Islet precursor cell (in vitro differentiated cells): ENCODE results near the gene GABRD.
A peak's percentile ranks its signal among the peaks of the same experiment; 100 is the strongest.

Source experiments
- DNase-seq: peaks from one replicate; pipeline ENCODE4 v3.0.0-alpha.2; 2018

Gene GABRD

DNA sequence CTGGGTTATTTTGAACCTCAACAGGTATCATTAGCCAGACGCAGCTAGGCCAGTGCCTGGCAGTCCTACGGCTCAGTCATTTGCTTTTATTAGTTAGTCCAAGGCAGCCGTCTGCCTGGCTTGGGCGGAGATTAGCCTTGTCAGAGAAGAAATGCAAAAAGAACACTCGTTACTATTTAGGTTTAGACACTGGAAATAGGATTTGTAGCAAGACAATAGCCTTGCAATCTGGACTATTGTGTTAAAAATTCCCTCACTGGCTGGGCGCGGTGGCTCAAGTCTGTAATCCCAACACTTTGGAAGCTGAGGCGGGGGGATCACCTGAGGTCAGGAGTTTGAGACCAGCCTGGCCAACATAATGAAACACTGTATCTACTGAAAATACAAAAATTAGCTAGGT is 20.1 kb downstream of the GABRD start:
- no peak for DNase-seq

DNA sequence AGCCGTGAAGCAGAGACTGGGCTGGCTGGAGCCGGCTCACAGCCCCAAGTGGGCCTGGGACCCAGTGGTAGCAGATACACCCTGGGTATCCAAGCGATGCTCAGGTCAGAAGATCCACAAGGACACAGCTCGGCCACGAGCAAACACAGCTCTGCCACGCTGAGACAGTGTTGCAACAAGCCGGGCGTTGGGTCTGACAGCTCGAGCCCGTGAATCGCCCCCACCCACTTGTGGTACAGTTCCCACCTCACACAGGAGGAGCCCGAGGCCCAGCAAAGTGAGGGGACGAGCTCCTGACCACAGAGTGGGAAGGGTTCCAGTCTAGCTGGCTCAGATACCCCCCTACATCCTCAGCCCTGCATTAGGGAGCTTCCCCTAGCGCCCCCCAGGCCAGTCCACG is 22.2 kb downstream of the GABRD start:
- no peak for DNase-seq

DNA sequence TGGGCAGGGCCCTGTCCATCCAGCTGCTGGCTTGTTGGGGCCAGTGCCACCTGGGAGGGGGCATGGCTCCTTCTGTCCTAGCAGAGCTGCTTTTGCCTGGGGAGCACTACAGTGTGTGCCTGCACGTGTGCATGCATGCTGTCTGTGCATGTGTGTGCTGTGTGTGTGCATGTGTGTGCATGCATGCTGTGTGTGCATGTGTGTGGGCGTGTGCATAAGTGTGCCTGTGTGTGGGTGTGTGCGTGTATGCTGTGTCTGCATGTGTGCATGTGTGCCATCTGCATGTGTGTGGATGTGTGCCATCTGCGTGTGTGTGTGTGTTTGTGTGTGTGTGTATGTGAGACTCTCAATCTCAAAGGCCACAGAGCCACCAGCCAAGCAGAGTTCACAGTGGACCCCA is 22.7 kb downstream of the GABRD start:
- no peak for DNase-seq

DNA sequence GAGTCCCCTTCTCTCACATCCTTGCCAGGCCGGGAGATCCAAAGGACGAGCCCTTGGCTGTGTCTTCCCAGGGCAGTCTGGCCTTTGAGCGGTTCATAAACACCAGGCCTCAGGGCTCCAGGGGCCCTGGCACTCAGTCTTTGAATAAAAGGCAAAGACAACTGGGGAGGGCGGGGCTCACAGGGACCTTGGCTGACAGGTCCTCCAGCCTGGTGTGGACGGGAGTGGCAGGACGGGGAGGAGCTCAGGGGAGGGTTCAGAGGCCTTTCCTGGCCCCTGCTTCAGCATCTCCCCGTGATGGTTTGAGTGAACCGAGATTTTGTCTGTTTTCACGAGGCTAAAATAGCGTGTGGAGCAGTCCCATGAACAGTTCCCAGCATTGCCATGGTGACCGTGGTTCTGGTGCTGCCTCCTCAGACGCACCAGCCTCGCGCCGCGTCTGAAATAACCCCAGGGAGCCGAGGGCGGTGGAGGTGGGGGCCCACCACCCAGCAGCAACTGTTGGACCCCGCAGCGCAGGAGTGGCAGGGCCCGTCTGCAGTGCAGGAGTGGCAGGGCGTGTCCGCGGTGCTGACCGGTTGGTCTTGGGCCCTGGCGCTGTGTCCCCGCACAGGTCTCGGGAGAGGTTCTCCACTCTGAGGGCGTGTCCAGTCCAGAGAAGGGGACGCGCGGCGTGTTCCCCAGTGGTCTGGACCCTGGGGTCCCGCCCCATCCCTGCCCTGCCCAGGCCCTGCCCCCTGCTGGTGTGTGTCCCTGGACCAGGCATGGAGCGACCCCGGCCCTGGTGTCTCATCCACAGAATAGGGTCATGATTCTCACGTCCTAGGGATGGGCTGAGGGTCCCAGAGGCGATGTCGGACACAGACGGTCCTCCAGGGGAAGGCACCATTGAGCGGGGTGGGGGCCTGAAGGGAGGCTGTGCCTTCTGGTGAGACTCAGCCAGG is 24.0 kb downstream of the GABRD start:
- DNase-seq, result no peak

DNA sequence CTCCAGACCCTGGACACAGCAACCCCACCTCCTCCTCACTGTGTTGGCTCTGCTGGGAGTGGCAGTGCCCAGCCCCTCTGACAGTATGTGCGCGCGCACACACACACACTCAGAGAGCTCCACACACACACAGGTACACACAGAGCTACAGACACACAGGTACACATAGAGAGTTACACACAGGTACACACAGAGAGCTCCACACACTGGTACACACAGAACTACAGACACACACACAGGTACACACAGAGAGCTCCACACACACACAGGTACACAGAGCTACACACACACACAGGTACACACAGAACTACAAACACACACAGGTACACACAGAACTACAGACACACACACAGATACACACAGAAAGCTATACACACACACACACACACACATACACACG is 24.7 kb downstream of the GABRD start:
- no peak for DNase-seq

DNA sequence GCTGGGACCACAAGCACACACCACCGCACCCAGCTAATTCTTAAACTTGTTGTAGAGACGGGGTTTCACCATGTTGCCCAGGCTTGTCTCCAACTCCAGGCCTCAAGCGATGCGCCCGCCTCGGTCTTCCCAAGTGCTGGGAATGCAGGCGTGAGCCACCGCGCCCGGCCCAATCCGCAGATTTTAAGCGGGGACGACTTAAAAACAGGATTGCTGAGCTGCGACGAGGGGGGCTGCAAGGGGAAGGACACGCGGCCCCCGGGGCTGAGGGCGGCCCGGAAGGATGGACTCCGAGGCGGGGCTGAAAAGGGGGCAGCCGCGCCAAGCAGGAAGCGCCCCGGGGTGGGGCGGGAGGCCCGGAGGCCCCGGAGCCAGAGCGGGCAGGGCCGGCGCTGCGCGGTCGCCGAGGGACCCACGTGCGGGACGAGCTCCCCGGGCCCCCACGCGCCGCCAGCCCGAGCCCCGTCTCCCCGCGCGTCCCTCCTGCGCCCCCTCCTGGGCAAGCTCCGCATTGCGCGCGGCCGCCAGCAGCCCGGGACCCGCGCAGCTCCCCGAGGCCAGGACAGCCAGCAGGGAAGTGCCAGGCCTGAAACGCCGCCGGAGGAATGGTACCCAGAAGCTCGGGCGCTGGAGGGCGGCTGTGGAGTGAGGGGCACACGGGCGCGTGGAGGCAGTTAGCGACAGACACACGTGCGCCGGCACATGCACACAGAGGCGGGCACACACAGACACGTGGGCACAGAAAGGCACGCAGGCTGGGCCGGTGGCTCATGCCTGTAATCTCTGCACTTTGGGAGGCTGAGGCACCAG is 25.6 kb downstream of the GABRD start:
- DNase-seq, result peak; percentile 88

DNA sequence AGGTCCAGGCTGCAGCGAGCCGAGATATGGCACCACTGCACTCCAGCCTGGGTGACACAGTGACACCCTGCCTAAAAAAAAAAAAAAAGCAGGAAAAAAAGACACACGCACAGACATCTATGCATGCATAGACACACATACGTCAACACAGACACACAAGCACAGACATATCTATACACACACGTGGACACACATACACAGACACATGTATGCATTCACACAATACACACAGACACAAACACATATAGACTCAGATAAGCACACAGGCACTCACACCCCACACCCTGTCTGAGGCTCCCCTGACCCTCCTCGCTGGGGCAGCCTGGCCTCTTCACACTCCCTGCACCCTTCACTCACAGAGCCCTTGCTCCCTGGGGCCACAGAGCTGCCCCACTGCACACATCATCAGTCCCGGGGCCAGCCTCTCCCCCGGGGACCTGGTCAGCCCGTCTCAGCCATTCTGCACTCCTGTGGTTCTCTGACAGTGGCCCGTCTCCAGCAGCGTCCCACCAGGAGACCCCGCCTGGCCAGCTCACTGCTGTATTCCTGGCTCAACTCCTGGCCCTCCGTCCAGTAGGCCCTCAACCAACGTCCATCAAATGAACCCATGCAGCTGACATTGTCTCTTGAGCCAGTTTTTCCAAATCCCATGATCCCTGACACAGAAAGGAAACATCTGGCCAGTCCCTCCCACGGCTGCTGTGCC is 26.5 kb downstream of the GABRD start:
- no peak for DNase-seq

DNA sequence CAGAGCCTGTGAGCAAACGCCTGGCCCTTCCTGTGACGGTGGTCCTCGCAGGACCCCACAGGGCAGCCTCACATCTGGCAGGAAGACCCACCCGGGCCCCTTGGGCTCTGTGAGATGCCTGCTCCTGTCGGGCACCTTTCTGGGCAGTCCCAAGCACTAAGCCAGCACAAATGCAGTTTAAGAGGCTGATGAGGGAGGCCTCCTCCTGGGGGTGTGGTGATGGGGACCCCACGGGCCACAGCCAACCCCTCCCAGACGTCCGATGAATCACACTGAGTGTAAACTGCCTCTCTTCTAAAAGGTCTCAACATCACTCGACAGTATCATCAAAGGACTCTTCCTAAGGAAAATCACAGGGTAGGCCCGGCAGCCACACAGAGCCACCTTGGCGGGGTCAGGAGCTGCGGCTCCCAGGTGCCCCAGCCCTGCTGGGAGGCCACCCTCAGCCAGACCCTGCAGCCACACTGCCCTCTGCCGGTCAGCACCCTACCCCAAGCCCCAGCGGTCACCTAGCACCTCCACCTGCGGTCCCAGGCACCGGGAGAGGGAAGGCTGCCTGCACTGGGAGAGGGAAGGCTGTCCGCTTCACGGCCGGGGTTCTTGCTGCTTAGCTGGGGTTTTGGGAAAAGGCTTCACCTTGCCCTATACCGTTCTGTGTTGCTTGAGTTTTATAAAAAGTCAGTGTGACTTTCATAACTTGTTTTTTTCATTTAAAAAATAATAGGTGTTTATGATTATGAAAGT is 27.2 kb downstream of the GABRD start:
- DNase-seq, result peak; percentile 94

DNA sequence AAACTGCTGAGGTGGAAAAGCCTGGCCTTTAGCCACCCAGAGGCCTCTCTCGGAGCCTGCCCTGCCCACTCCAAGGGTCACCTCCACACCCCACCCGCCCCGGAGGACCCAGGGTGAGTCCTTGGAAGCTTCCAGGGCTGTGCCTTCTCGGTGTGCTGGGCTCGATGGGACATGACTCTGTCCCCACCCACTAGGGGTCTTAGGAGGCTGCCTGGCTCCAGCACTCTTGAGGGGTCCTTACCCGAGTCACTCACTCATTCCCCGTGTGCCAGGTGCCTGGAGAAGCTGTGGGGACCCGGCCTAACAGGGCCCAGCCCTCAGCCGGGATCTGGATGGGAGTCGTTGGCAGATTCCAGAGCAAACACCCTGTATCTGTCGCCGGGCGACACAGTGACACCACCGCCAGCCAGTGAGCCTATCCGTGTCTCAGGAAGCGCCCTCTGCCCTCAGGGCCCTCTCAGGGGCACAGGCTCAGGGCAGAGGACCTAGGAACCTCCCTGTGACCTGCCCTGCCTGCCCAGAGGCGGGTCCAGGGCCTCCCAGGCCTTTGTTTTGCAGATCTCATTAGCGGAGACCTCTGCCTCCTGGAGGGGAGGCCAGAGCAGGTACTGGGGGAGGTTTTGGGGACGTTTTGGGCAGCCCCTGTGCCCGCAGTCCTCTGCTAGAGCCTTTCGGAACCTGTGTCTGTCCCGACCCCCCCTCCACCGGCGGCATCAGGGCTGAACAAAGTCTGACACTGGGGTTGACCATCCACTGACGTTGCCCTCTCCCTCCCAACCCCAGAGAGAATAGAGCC is 28.0 kb downstream of the GABRD start:
- no peak for DNase-seq

DNA sequence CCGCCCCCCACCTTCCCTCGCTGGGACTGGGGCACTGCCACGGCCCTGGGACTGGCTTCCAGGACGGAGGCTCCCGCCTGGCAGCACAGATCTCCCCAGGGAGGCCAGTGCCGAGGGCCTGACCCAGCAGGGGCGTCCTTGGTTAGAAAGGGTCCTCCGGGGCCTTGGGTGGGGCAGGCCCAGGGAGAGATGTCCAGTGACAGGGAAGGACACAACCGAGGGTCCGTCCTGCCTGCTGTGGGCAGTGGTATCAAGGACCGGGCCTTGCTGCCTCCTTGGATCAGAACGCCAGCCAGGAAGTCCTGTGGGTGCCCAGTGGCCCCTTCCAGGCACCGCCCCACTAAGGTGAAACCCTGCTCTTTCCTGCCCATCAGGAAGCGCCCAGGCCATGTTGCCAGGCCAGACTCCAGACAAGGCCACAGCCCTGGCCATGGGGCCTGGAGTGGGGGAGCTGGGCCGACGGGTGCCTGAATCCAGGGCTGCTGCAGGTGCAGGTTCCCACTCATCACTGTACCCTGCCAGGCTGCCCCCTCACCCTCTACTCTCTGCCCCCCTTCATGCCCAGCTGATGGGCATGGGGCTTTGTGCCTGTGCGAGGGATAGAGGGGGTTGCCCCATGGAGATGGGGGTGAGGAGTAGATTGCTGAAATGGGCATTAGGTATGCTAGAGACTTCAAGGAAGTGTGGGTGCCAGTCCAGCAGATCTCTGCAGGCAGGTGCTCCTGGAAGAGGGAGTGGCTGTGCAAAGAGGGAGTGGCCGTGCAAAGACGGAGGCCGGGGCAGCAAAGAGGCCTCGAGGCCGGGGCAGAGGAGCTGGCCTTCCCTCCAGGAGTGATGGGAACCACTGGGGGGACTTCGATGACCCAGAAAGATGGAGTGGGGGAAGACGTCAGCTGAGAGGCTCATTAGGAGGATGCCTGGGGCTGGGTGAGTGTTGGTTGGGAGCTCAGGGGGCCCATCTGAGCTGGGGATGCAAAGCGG is 28.9 kb downstream of the GABRD start:
- no peak for DNase-seq

DNA sequence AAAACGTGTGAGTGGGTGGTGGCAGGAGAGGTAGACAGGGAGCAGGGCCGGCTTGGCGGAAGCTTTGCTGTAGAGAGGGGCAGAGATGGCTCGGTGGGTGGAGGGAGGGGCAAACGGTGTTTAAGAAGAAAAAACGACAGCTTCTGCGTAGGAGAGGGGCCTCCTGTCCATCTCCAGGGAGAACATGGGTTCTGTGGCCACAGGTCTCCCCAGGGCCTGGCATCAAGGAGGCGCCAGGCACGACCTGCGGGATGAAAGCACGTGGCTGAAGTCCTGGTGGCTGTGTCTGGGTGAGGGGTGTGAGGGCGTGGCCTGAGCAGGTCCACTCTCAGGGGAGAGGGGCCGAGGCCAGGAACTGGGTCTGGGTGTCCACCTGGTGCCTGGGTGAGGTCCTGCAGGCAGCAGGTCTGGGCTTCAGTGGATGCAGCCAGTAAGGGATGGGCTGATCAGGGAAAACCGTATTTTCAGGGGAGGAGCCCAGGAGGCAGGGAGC is 30.1 kb downstream of the GABRD start:
- peak; percentile 95 for DNase-seq

DNA sequence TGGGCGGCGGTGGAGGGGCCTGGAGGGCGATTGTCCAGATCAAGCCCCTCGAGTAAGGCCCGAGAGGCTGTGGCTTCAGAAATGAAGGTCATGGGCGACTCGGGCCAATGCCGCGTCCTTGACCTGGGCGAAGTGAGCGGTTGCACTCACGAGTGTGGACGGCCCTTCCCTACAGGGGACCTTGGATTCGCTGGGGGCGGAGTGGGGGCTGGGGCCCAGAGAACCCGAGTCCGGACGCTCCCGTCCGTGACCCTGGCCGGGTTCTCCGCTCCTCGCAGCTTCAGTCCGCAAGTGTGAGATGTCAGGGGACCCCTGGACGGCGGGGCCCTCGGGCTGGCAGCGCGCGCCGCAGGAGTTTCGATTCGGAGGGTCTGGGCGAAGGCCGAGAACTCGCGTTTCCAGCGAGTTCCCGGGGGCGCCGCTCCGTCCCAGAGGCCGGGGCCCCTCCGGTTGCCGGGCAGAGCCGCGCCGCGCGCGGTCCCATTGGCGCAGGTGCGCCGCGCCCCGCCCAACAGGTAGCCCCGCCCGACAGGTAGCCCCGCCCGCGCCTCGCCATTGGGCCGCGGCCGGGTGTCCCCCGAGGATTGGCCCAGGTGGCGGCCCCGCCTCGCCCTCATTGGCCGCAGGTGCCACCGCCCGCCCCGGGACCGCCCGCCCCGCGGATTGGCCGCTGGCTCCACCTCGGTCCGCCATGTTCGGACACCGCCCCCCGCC is 30.7 kb downstream of the GABRD start, which contains the start of gene PRKCZ:
Gene PRKCZ, plus strand, starts transcription at position 694 of the 714 bp plus-strand sequence. CDS start 220 bp downstream, outside the sequence.
- peak; percentile 96 for DNase-seq

DNA sequence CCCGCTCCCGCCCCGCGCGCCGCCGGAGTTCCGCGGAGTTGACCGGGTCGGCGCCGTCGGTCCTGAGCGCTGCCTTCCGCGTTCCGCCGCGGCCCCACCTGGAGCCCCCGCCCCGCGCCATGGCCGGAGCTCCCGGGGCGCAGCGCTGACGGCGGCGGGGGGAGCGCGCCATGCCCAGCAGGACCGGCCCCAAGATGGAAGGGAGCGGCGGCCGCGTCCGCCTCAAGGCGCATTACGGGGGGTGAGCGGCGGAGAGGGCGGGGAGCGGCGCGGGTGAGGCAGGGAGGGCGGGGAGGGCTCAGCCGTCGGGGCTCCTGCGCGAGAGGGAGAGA is 31.3 kb downstream of the GABRD start:
- no peak for DNase-seq

DNA sequence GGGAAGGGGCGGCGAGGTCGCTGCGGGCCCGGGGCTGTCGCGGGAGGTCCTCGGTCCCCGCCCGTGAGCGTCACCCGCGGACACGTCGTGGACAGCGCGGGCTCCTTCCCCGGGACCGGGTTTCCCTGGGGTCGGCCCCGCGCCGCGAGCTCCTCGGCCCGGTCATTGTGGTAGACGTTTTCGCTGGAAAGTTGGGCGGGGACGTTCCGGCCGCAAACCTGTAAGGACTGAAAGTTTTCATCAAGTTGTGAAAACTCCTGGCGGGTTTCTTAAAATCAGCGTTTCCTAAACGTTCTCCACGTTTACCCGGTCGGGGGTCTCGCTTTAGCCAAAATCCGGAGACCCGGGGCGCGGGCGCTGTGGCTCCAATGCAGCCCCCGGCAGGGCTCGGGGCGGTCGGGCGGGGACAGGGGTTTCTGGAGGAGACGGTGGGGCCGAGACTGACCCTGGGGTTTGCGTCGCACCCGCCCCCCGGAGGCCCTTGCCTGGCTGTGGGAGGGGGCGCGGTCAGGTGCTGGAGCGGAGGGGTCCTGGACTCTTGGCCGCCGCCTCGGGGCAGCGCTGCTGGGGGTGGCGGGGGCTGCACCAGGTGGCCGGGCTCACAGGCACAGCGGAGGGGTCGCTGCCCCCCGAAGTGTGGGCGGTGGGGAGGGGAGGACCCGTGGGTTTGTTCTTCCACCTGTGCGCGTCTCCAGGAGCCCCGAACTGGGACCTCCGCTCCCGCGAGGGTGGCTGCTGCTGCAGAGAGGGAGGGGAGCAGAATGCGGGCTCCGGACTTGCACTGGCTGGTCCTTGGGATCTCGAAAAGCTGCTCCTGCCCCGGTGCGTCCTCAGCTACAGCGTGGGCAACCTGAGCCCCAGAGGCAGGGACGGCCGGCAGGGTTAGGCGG is 31.9 kb downstream of the GABRD start:
- DNase-seq, result no peak

DNA sequence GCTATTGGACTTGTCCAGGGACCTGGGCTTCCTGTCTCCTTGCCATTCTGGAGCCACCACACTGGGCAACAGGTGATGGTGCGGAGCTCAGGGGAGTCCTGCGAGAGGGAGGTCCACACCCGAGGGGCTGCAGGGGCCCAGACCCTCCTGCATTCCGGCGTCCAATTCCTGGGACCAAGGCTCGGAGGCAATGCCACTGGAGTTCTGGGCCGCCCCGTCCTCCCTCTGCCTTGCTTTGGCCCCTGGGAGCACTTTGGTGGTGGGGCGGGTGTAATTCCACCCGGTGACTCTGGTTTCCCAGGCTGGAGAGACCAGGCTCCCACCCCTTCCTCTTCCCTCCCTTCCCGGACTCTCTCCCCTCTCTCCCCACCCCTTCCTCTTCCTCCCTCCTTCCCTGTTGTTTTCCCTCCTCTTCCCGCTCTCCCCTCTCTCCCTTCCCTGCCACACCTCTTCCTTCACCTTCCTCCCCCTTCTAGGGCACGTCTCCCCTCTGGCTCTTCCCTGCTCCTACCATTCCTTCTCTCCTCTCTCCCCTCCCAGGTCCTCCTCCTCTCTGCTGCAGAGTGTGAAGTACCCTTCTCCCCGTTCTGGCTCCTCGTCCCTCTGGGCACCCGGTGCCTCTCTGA is 33.0 kb downstream of the GABRD start:
- DNase-seq, result no peak

DNA sequence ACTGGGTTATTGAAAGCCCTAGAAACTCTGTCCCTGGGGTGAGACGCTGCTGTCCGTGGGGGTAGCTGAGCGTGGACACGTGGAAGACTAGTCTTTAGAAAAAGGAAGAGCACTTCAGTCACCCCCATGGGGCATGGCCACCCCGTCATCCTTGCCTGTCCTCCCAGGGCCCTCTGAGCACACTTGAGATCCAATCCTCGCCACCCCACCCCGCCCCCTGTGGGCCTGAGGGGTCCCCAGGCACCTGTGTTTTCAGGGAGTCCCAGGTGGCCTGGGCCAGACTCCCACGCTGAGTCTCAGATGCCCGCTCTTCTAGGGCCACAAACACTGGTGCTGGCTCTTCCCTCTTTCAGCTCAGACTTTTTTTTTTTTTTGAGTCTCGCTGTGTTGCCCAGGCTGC is 33.6 kb downstream of the GABRD start:
- no peak for DNase-seq

DNA sequence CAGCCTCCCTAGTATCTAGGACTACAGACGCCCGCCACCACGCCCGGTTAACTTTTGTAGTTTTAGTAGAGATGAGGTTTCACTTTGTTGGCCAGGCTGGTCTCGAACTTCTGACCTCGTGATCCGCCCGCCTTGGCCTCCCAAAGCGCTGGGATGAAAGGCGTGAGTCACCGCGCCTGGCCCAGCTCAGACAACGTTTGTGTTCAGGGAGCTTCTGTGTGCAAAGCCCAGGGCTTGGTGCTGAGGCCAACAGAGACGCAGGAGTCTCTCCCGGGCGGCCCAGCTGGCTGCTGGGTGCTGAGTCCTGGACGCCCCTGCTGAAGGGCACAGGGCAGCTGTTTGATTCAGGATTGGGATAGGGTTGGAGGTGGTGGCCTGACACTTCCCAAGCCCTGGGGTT is 34.1 kb downstream of the GABRD start:
- DNase-seq, result no peak

DNA sequence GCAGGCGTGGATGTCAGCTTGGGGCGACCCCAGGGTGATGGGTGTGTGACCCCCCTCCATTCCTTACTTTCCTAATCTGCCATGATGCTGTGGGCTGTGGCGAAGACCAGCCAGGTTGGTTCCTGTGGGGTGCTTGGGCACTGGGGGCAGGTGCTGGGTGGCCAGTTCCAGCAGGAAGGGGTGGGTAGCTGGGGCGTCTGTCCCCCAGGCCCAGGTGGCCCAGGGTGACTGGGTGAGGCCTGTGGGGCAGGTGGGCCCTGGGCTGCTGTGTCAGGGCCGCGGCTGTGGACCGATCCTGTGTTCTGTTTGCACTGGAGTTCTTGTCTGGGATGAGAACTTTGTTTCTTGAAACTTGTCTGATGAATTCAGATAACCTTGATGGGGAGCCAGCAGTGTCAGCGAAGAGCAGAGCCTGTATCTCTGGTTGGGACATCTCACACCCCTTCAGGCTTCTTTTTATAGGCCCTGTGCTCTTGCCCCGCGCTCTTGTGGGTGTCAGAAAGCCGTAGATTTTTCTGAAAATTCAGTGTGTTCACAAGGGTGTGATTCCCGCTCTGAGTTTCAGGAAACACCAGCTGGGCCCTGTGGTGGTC is 34.7 kb downstream of the GABRD start:
- no peak for DNase-seq
